Measurements from ENCODE around the gene KRT26.

DNA sequence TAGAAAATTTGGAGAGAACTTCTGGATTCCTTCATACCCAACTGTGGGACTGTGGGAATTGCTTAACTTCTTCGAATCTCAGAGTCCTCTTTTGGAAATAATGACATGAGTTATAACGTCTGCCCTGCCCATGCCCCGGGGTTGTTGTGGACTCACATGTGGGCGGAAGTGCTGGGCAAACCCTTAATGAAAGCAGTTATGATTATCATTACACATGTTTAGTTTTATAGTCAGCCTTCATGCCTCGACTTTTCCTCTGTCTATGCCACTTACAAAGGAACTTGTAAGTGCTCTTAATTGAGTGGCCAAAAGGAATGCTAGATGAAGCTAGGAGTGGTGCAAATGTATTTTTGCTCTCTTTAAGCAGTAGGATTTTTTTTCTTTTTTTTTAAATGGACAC is 6.5 kb upstream of the KRT26 start:
- TF ChIP-seq EZH2 (IDR thresholded peaks at IDR 0.05; ENCODE audit: low read depth, unreplicated experiment) (no peak), JUNB (IDR thresholded peaks at IDR 0.05; ENCODE audit: unreplicated experiment) (no peak), POLR2AphosphoS5 (IDR thresholded peaks at IDR 0.05; ENCODE audit: low read depth) (no peak), EZH2phosphoT487 (IDR thresholded peaks at IDR 0.05; ENCODE audit: unreplicated experiment) (no peak), STAT1 (IDR thresholded peaks at IDR 0.05; ENCODE audit: unreplicated experiment) (no peak), CREB1 (CRISPR knock-in tag; IDR thresholded peaks at IDR 0.05; ENCODE audit: low read depth) (no peak)
- TF ChIP-seq, protein P1, sequence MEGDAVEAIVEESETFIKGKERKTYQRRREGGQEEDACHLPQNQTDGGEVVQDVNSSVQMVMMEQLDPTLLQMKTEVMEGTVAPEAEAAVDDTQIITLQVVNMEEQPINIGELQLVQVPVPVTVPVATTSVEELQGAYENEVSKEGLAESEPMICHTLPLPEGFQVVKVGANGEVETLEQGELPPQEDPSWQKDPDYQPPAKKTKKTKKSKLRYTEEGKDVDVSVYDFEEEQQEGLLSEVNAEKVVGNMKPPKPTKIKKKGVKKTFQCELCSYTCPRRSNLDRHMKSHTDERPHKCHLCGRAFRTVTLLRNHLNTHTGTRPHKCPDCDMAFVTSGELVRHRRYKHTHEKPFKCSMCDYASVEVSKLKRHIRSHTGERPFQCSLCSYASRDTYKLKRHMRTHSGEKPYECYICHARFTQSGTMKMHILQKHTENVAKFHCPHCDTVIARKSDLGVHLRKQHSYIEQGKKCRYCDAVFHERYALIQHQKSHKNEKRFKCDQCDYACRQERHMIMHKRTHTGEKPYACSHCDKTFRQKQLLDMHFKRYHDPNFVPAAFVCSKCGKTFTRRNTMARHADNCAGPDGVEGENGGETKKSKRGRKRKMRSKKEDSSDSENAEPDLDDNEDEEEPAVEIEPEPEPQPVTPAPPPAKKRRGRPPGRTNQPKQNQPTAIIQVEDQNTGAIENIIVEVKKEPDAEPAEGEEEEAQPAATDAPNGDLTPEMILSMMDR (conservative IDR thresholded peaks at IDR 0.05; ENCODE audit: low read depth in 2 of 2), result no peak
- TF ChIP-seq, protein P2, sequence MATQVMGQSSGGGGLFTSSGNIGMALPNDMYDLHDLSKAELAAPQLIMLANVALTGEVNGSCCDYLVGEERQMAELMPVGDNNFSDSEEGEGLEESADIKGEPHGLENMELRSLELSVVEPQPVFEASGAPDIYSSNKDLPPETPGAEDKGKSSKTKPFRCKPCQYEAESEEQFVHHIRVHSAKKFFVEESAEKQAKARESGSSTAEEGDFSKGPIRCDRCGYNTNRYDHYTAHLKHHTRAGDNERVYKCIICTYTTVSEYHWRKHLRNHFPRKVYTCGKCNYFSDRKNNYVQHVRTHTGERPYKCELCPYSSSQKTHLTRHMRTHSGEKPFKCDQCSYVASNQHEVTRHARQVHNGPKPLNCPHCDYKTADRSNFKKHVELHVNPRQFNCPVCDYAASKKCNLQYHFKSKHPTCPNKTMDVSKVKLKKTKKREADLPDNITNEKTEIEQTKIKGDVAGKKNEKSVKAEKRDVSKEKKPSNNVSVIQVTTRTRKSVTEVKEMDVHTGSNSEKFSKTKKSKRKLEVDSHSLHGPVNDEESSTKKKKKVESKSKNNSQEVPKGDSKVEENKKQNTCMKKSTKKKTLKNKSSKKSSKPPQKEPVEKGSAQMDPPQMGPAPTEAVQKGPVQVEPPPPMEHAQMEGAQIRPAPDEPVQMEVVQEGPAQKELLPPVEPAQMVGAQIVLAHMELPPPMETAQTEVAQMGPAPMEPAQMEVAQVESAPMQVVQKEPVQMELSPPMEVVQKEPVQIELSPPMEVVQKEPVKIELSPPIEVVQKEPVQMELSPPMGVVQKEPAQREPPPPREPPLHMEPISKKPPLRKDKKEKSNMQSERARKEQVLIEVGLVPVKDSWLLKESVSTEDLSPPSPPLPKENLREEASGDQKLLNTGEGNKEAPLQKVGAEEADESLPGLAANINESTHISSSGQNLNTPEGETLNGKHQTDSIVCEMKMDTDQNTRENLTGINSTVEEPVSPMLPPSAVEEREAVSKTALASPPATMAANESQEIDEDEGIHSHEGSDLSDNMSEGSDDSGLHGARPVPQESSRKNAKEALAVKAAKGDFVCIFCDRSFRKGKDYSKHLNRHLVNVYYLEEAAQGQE (IDR thresholded peaks at IDR 0.05; ENCODE audit: unreplicated experiment), result no peak
- TF ChIP-seq, protein P3, sequence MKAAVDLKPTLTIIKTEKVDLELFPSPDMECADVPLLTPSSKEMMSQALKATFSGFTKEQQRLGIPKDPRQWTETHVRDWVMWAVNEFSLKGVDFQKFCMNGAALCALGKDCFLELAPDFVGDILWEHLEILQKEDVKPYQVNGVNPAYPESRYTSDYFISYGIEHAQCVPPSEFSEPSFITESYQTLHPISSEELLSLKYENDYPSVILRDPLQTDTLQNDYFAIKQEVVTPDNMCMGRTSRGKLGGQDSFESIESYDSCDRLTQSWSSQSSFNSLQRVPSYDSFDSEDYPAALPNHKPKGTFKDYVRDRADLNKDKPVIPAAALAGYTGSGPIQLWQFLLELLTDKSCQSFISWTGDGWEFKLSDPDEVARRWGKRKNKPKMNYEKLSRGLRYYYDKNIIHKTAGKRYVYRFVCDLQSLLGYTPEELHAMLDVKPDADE (IDR thresholded peaks at IDR 0.05), result no peak

Measured in GM23338 (cell line).